Activated CD8-positive, alpha-beta T cell treated with anti-CD3 and anti-CD28 coated beads for 36 hours (primary cell): ENCODE data around the gene PTGES3. TPM values are rescaled to one million over a fixed set of nuclear protein-coding genes. Genes with fewer than 3 reads are reported as not detected.

Experiments used
- ATAC-seq: fragments of 200-7000 bp; cut with Tn5 transposase; one replicate; pipeline ENCODE4 v1.10.0; 2021; ENCODE audit warnings: mild to moderate bottlenecking, moderate library complexity
- CTCF ChIA-PET: fragments of 350-600 bp; sonication (Branson Sonifier 250); formaldehyde crosslinking; loops from one replicate; lab custom pipeline; 2021; ENCODE audit warnings: antibody characterized with exemption; lab: Charles Lee
- POLR2A ChIA-PET: fragments of 350-600 bp; sonication (Branson Sonifier 250); formaldehyde crosslinking; loops from one replicate; lab custom pipeline; 2021; ENCODE audit warnings: antibody characterized with exemption; lab: Charles Lee
- DNase-seq: peaks from one replicate; pipeline ENCODE4 v3.0.0-alpha.2; 2020
- H3K27ac Mint-ChIP-seq: one replicate; pipeline ENCODE4 v1.8.0; 2021; ENCODE audit warnings: mild to moderate bottlenecking, mixed read lengths
- H3K27me3 Mint-ChIP-seq: one replicate; pipeline ENCODE4 v1.8.0; 2021; ENCODE audit warnings: mixed read lengths
- H3K36me3 Mint-ChIP-seq: one replicate; pipeline ENCODE4 v1.8.0; 2021; ENCODE audit warnings: low read depth, mixed read lengths
- H3K4me1 Mint-ChIP-seq: one replicate; pipeline ENCODE4 v1.8.0; 2021; ENCODE audit warnings: low read depth, mixed read lengths
- H3K4me3 Mint-ChIP-seq: one replicate; pipeline ENCODE4 v1.8.0; 2021; ENCODE audit warnings: mild to moderate bottlenecking, moderate library complexity, mixed read lengths
- H3K9me3 Mint-ChIP-seq: one replicate; pipeline ENCODE4 v1.8.0; 2021; ENCODE audit warnings: mixed read lengths
- CTCF ChIP-seq: fragments of 200-600 bp; IDR thresholded peaks from one replicate; pipeline ENCODE4 v1.8.0; 2022; ENCODE audit warnings: antibody characterized with exemption, mild to moderate bottlenecking
- intact Hi-C: fragments of 100-400 bp; cut with micrococcal nuclease; formaldehyde crosslinking; loops from one replicate; pipeline ENCODE4 v1.10.0; 2022
- total RNA-seq, 2 experiments: library from RNA; stranded (reverse); gene quantifications; one replicate each; pipeline ENCODE4 v1.2.3, GENCODE V29; 2021

PTGES3 gene
- total RNA-seq, 2 experiments from 2014 or later: 381 to 406 TPM

- DNase-seq: peak; percentile 50
- ChIA-PET CTCF (interaction anchor here (1.1 to 3.7 kb wide), 7 partner anchors 10 to 120 kb away, joined by 3 to 27 read pairs (median 4); no protein-coding TSS in a partner anchor), POLR2A (interaction anchor here (0.9 to 9.6 kb wide), 9 partner anchors 12 to 445 kb away, joined by 3 to 95 read pairs (median 4); partner anchors contain the start of genes ATP5F1B, NACA, PTGES3 and STAT2)
- Mint-ChIP-seq H3K27ac (peak overlapping the region; percentile 81), H3K9me3 (no peaks in the 10 kb centered on the region), H3K27me3 (no peaks in the 10 kb centered on the region), H3K4me1 (peaks cover 66% of the 10 kb centered on the region), H3K4me3 (peak overlapping the region; percentile 91), H3K36me3 (peaks cover 22% of the 10 kb centered on the region)
- no peak for TF ChIP-seq CTCF
- ATAC-seq: no peak
- intact Hi-C loops: loop anchor here (10.0 kb wide), 1 partner anchor 360 kb away; a partner anchor contains a TSS
Observed at GRCh38 chr12:56634242-56634836, 53.7 kb downstream of the PTGES3 start.

- Mint-ChIP-seq H3K4me3 (peak overlapping the region; percentile 91), H3K27me3 (no peaks in the 10 kb centered on the region), H3K9me3 (no peaks in the 10 kb centered on the region), H3K36me3 (peaks cover 17% of the 10 kb centered on the region), H3K27ac (peak overlapping the region; percentile 85), H3K4me1 (peaks cover 63% of the 10 kb centered on the region)
- intact Hi-C loops: loop anchor here (10.0 kb wide), 1 partner anchor 361 kb away; a partner anchor contains a TSS
- peak; percentile 32 for DNase-seq
- no peak for ATAC-seq
- TF ChIP-seq CTCF: no peak
- ChIA-PET POLR2A (interaction anchor here (0.9 to 9.6 kb wide), 4 partner anchors 12 to 92 kb away, joined by 4 to 95 read pairs (median 34); partner anchors contain the start of genes ATP5F1B, NACA and PTGES3), CTCF (interaction anchor here (0.7 to 3.7 kb wide), 6 partner anchors 9 to 119 kb away, joined by 3 to 27 read pairs (median 3); no protein-coding TSS in a partner anchor)
Observed at GRCh38 chr12:56633468-56634241, 54.4 kb downstream of the PTGES3 start.

- CTCF ChIA-PET: interaction anchor here (0.7 to 1.0 kb wide), 2 partner anchors 32 to 49 kb away, joined by 3 read pairs; no protein-coding TSS in a partner anchor
- peak overlapping the region; percentile 85 for H3K27ac Mint-ChIP-seq
- ATAC-seq: no peak
- intact Hi-C loops: loop anchor here (10.0 kb wide), 1 partner anchor 362 kb away; a partner anchor contains a TSS
- H3K4me3 Mint-ChIP-seq: peak overlapping the region; percentile 39
- DNase-seq: no peak
- no peak for TF ChIP-seq CTCF
- POLR2A ChIA-PET: interaction anchor here (2.2 to 9.6 kb wide), 3 partner anchors 13 to 93 kb away, joined by 6 to 95 read pairs (median 62); partner anchors contain the start of genes ATP5F1B, NACA and PTGES3
- H3K9me3 Mint-ChIP-seq: no peaks in the 10 kb centered on the region
- H3K4me1 Mint-ChIP-seq: peaks cover 63% of the 10 kb centered on the region
- peaks cover 14% of the 10 kb centered on the region for H3K36me3 Mint-ChIP-seq
- H3K27me3 Mint-ChIP-seq: no peaks in the 10 kb centered on the region
Observed at GRCh38 chr12:56632701-56633467, 55.2 kb downstream of the PTGES3 start.

- no peaks in the 10 kb centered on the region for H3K27me3 Mint-ChIP-seq
- CTCF ChIA-PET: interaction anchor here (1.0 kb wide), 1 partner anchor 31 kb away, joined by 3 read pairs; no protein-coding TSS in a partner anchor
- POLR2A ChIA-PET: interaction anchor here (0.5 to 9.6 kb wide), 5 partner anchors 11 to 394 kb away, joined by 3 to 95 read pairs (median 3); partner anchors contain the start of genes ATP5F1B and PTGES3
- DNase-seq (peak; percentile 76), ATAC-seq (no peak)
- H3K9me3 Mint-ChIP-seq: no peaks in the 10 kb centered on the region
- H3K27ac Mint-ChIP-seq: peak overlapping the region; percentile 85
- TF ChIP-seq CTCF: no peak
- peak overlapping the region; percentile 39 for H3K4me3 Mint-ChIP-seq
- H3K36me3 Mint-ChIP-seq: peaks cover 7% of the 10 kb centered on the region
- peaks cover 59% of the 10 kb centered on the region for H3K4me1 Mint-ChIP-seq
- intact Hi-C loops: loop anchor here (10.0 kb wide), 1 partner anchor 363 kb away; a partner anchor contains a TSS
Observed at GRCh38 chr12:56631790-56632700, 56.0 kb downstream of the PTGES3 start.
